GM23338 (cell line): ENCODE results near the gene ATP10B.
A peak's percentile ranks its signal among the peaks of the same experiment; 100 is the strongest.

Experiments used
- EZH2 ChIP-seq: fragments of 200-600 bp; sonication (generic); IDR thresholded peaks from one replicate; pipeline ENCODE4 v1.8.0; 2017; ENCODE audit warnings: antibody characterized with exemption, mild to moderate bottlenecking, low read depth; ENCODE audit not compliant: unreplicated experiment
- REST ChIP-seq: IDR thresholded peaks from one replicate; pipeline ENCODE4 v1.6.1; 2018; ENCODE audit warnings: antibody characterized with exemption; ENCODE audit not compliant: unreplicated experiment
- ZNF114 ChIP-seq: fragments of 250-450 bp; sonication (Bioruptor Pico); IDR thresholded peaks from 2 replicates; pipeline ENCODE4 v1.5.0; 2020; ENCODE audit warnings: mild to moderate bottlenecking, moderate library complexity
- TF ChIP-seq, protein P1 (sequence below), 2 experiments: fragments of 200-600 bp in 1 of 2; sonication (generic) in 1 of 2; conservative IDR thresholded peaks; 2 replicates each; pipeline versions ENCODE4 v1.5.1 to v1.6.1; 2016 to 2017; ENCODE audit warnings: antibody characterized with exemption in 2 of 2, low read depth in 2 of 2, mild to moderate bottlenecking in 2 of 2, moderate library complexity in 1 of 2

GRCh38 chr5:160616712-160617497, 235.1 kb downstream of the ATP10B start:
- TF ChIP-seq, protein P1, sequence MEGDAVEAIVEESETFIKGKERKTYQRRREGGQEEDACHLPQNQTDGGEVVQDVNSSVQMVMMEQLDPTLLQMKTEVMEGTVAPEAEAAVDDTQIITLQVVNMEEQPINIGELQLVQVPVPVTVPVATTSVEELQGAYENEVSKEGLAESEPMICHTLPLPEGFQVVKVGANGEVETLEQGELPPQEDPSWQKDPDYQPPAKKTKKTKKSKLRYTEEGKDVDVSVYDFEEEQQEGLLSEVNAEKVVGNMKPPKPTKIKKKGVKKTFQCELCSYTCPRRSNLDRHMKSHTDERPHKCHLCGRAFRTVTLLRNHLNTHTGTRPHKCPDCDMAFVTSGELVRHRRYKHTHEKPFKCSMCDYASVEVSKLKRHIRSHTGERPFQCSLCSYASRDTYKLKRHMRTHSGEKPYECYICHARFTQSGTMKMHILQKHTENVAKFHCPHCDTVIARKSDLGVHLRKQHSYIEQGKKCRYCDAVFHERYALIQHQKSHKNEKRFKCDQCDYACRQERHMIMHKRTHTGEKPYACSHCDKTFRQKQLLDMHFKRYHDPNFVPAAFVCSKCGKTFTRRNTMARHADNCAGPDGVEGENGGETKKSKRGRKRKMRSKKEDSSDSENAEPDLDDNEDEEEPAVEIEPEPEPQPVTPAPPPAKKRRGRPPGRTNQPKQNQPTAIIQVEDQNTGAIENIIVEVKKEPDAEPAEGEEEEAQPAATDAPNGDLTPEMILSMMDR (conservative IDR thresholded peaks at IDR 0.05; ENCODE audit: low read depth in 2 of 2) = no peak
- TF ChIP-seq EZH2 (no peak), ZNF114 (no peak), REST (peak; percentile 41)
